H9 (cell line): ENCODE measurements around the gene FRAS1. TPM values are rescaled to one million over a fixed set of nuclear protein-coding genes. Genes with fewer than 3 reads are reported as not detected.

Experiments used
- DNase-seq: peaks from one replicate; pipeline ENCODE4 v3.0.0-alpha.2; 2017
- H2AFZ ChIP-seq: one replicate; pipeline ENCODE4 v1.6.1; 2013; ENCODE audit warnings: mild to moderate bottlenecking, low read length, control low read depth, moderate library complexity
- H2AK5ac ChIP-seq: 2 replicates; pipeline ENCODE4 v1.6.1; 2013; ENCODE audit warnings: low read length, control low read depth, mixed read lengths; ENCODE audit not compliant: insufficient read length
- H2BK120ac ChIP-seq: one replicate; pipeline ENCODE4 v1.6.1; 2013; ENCODE audit warnings: low read depth, mild to moderate bottlenecking, low read length, control low read depth, inconsistent platforms; ENCODE audit not compliant: poor library complexity, severe bottlenecking
- H2BK12ac ChIP-seq: 2 replicates; pipeline ENCODE4 v1.6.1; 2013; ENCODE audit warnings: low read length, control low read depth, mixed read lengths, low read depth; ENCODE audit not compliant: insufficient read length
- H2BK15ac ChIP-seq: 2 replicates; pipeline ENCODE4 v1.6.1; 2013; ENCODE audit warnings: low read depth, low read length, control low read depth
- H2BK20ac ChIP-seq: one replicate; pipeline ENCODE4 v1.6.1; 2013; ENCODE audit warnings: low read depth, mild to moderate bottlenecking, low read length, control low read depth, inconsistent platforms; ENCODE audit not compliant: poor library complexity, severe bottlenecking
- H2BK5ac ChIP-seq: 2 replicates; pipeline ENCODE4 v1.6.1; 2013; ENCODE audit warnings: low read length, control low read depth, mixed read lengths; ENCODE audit not compliant: insufficient read length
- H3K14ac ChIP-seq: 2 replicates; pipeline ENCODE4 v1.6.1; 2013; ENCODE audit warnings: low read length, control low read depth; ENCODE audit not compliant: insufficient read depth
- H3K18ac ChIP-seq: 2 replicates; pipeline ENCODE4 v1.6.1; 2013; ENCODE audit warnings: low read depth, mild to moderate bottlenecking, mixed read lengths, low read length, control low read depth; ENCODE audit not compliant: insufficient read length
- H3K23ac ChIP-seq: 2 replicates; pipeline ENCODE4 v1.6.1; 2013; ENCODE audit warnings: low read length, control low read depth, mixed read lengths, low read depth; ENCODE audit not compliant: insufficient read length
- H3K23me2 ChIP-seq: 2 replicates; pipeline ENCODE4 v1.6.1; 2013; ENCODE audit warnings: low read depth, mild to moderate bottlenecking, mixed read lengths, low read length, control low read depth; ENCODE audit not compliant: insufficient read length, poor library complexity, severe bottlenecking
- H3K27ac ChIP-seq: 2 replicates; pipeline ENCODE4 v1.5.1; 2013; ENCODE audit warnings: low read length, control low read depth, mixed read lengths, low read depth; ENCODE audit not compliant: insufficient read length
- H3K27me3 ChIP-seq: 2 replicates; pipeline ENCODE4 v1.6.1; 2013; ENCODE audit warnings: low read length, control low read depth, inconsistent platforms; ENCODE audit not compliant: insufficient read depth
- H3K4ac ChIP-seq: 2 replicates; pipeline ENCODE4 v1.6.1; 2013; ENCODE audit warnings: low read depth, mild to moderate bottlenecking, control low read depth, inconsistent platforms, low read length, moderate library complexity
- H3K4me1 ChIP-seq: 2 replicates; pipeline ENCODE4 v1.6.1; 2013; ENCODE audit warnings: low read length, control low read depth, inconsistent platforms; ENCODE audit not compliant: insufficient read depth
- H3K4me2 ChIP-seq: 2 replicates; pipeline ENCODE4 v1.6.1; 2013; ENCODE audit warnings: low read length, control low read depth, mixed read lengths; ENCODE audit not compliant: insufficient read length, insufficient read depth
- H3K56ac ChIP-seq: 2 replicates; pipeline ENCODE4 v1.6.1; 2013; ENCODE audit warnings: low read depth, mild to moderate bottlenecking, mixed read lengths, low read length, control low read depth; ENCODE audit not compliant: insufficient read length
- H3K79me1 ChIP-seq: 2 replicates; pipeline ENCODE4 v1.6.1; 2013; ENCODE audit warnings: low read depth, mild to moderate bottlenecking, moderate library complexity, low read length, control low read depth, inconsistent platforms; ENCODE audit not compliant: insufficient read depth, poor library complexity, severe bottlenecking
- H3K79me2 ChIP-seq: 2 replicates; pipeline ENCODE4 v1.6.1; 2013; ENCODE audit warnings: low read length, control low read depth, inconsistent platforms; ENCODE audit not compliant: insufficient read depth
- H3K9ac ChIP-seq: 2 replicates; pipeline ENCODE4 v1.6.1; 2013; ENCODE audit warnings: low read length, control low read depth, mixed read lengths; ENCODE audit not compliant: insufficient read length; ENCODE audit errors: extremely low read depth
- H3K9me3 ChIP-seq: one replicate; pipeline ENCODE4 v1.6.1; 2013; ENCODE audit warnings: low read depth, low read length, inconsistent platforms; ENCODE audit not compliant: control insufficient read depth
- H3T11ph ChIP-seq: one replicate; pipeline ENCODE4 v1.6.1; 2013; ENCODE audit warnings: mild to moderate bottlenecking, low read length, control low read depth, inconsistent platforms
- H4K20me1 ChIP-seq: one replicate; pipeline ENCODE4 v1.6.1; 2013; ENCODE audit not compliant: control insufficient read depth, insufficient read length, insufficient read depth
- H4K5ac ChIP-seq: 2 replicates; pipeline ENCODE4 v1.6.1; 2013; ENCODE audit warnings: low read depth, mild to moderate bottlenecking, mixed read lengths, low read length, control low read depth; ENCODE audit not compliant: insufficient read length
- H4K8ac ChIP-seq: replicated peaks from 2 replicates; pipeline ENCODE4 v1.6.1; 2013; ENCODE audit warnings: low read length, control low read depth, mixed read lengths, low read depth; ENCODE audit not compliant: insufficient read length
- H4K91ac ChIP-seq: 2 replicates; pipeline ENCODE4 v1.6.1; 2013; ENCODE audit warnings: low read depth, mild to moderate bottlenecking, moderate library complexity, mixed read lengths, low read length, control low read depth; ENCODE audit not compliant: insufficient read length
- H3K27ac Mint-ChIP-seq, 3 experiments: 2 replicates in 2 of 3; 3 replicates in 1 of 3; pipeline ENCODE4 v1.8.0; 2020 to 2021; ENCODE audit warnings: mixed read lengths in 3 of 3, mild to moderate bottlenecking in 1 of 3, moderate library complexity in 1 of 3
- H3K27me3 Mint-ChIP-seq: 2 replicates; pipeline ENCODE4 v1.8.0; 2021; ENCODE audit warnings: low read depth, mild to moderate bottlenecking, moderate library complexity, mixed read lengths
- H3K36me3 Mint-ChIP-seq, 3 experiments: 2 replicates in 2 of 3; 3 replicates in 1 of 3; pipeline ENCODE4 v1.8.0; 2020 to 2021; ENCODE audit warnings: low read depth in 3 of 3, mixed read lengths in 3 of 3; ENCODE audit not compliant: insufficient read depth in 1 of 3
- H3K4me1 Mint-ChIP-seq, 2 experiments: 2 replicates each; pipeline ENCODE4 v1.8.0; 2020; ENCODE audit warnings: mixed read lengths in 2 of 2
- H3K4me3 Mint-ChIP-seq, 2 experiments: 2 replicates in 1 of 2; 3 replicates in 1 of 2; pipeline ENCODE4 v1.8.0; 2020 to 2021; ENCODE audit warnings: mild to moderate bottlenecking in 2 of 2, mixed read lengths in 2 of 2, moderate library complexity in 1 of 2
- H3K9me3 Mint-ChIP-seq, 2 experiments: 2 replicates in 1 of 2; 3 replicates in 1 of 2; pipeline ENCODE4 v1.8.0; 2020; ENCODE audit warnings: mild to moderate bottlenecking in 2 of 2, mixed read lengths in 2 of 2, moderate library complexity in 1 of 2
- WGBS: extraction: QIAGEN DNeasy Blood & Tissue Kit; methylation state at CpG from one replicate; pipeline ENCODE4 v1.1.7; 2013; ENCODE audit warnings: missing lambda C conversion rate, low lambda C conversion rate, mixed read lengths; ENCODE audit not compliant: insufficient read length; ENCODE audit errors: extremely low coverage; 5-methylcytosine and 5-hydroxymethylcytosine counted together
- total RNA-seq: library from RNA; stranded (reverse); gene quantifications from 2 replicates; pipeline ENCODE4 v1.2.1, GENCODE V29; 2021
- TF ChIP-seq, protein P1 (sequence below): fragments of 200-600 bp; sonication (generic); conservative IDR thresholded peaks from 3 replicates; pipeline ENCODE4 v1.8.0; 2021; ENCODE audit warnings: antibody characterized with exemption, mild to moderate bottlenecking

Gene FRAS1
- total RNA-seq, 1 experiment from 2014 or later = 58.5 TPM

DNA sequence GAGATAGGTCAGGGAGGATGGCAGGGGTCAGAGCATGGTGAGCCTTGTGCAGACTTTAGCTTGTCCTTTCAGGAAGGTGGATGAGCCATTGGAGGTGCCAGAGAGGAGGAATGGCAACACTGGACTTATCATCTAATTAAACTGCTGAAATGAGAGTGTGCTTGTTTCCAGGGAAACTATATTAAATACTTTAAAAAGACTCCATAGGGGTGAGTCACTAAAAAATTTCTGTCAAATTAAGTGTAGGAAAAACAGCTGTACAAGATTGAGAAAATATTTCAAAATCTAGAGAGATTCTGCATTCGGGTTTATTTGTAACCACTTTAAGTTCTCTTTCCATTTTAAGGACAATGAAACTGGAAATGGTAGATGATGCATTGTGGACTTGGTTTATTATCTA is 11.4 kb downstream of the FRAS1 start:
- peaks cover 29 to 35% (median 30%) of the 10 kb centered on the region in 3 experiments for H3K36me3 Mint-ChIP-seq
- no peaks in the 10 kb centered on the region for H3K27me3 ChIP-seq
- TF ChIP-seq, protein P1, sequence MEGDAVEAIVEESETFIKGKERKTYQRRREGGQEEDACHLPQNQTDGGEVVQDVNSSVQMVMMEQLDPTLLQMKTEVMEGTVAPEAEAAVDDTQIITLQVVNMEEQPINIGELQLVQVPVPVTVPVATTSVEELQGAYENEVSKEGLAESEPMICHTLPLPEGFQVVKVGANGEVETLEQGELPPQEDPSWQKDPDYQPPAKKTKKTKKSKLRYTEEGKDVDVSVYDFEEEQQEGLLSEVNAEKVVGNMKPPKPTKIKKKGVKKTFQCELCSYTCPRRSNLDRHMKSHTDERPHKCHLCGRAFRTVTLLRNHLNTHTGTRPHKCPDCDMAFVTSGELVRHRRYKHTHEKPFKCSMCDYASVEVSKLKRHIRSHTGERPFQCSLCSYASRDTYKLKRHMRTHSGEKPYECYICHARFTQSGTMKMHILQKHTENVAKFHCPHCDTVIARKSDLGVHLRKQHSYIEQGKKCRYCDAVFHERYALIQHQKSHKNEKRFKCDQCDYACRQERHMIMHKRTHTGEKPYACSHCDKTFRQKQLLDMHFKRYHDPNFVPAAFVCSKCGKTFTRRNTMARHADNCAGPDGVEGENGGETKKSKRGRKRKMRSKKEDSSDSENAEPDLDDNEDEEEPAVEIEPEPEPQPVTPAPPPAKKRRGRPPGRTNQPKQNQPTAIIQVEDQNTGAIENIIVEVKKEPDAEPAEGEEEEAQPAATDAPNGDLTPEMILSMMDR = no peak
- H2BK120ac ChIP-seq = no peak overlapping the region
- no peak overlapping the region for H3K23ac ChIP-seq
- H3K79me1 ChIP-seq = peaks cover 4% of the 10 kb centered on the region
- no peak overlapping the region for H3K56ac ChIP-seq
- H3K14ac ChIP-seq = no peak overlapping the region
- H3K4me2 ChIP-seq = no peak overlapping the region
- no peak overlapping the region for H2BK12ac ChIP-seq
- DNase-seq = no peak
- H2AFZ ChIP-seq = no peak overlapping the region
- no peak overlapping the region for H2AK5ac ChIP-seq
- H3K4me3 Mint-ChIP-seq = no peak overlapping the region
- no peaks in the 10 kb centered on the region for H3K27me3 Mint-ChIP-seq
- no peak overlapping the region for H4K91ac ChIP-seq
- no peak overlapping the region for H3K27ac ChIP-seq
- H3K18ac ChIP-seq = no peak overlapping the region
- peaks cover 38 to 49% of the 10 kb centered on the region in 2 experiments for H3K4me1 Mint-ChIP-seq
- no peak overlapping the region for H2BK20ac ChIP-seq
- WGBS = no CpG with 5 or more reads among the region's 1 CpG
- H4K20me1 ChIP-seq = no peaks in the 10 kb centered on the region
- H3K23me2 ChIP-seq = no peaks in the 10 kb centered on the region
- no peaks in the 10 kb centered on the region; the same call in 1 of the 2 replicates for H3K4me1 ChIP-seq
- no peak overlapping the region for H4K8ac ChIP-seq
- peaks cover 8% of the 10 kb centered on the region; the same call in 1 of the 2 replicates for H3K79me2 ChIP-seq
- no peak overlapping the region for H2BK15ac ChIP-seq
- no peak overlapping the region for H4K5ac ChIP-seq
- H3K27ac Mint-ChIP-seq = peak overlapping the region; percentile 5 to 83 (median 13); a peak in 2 of 7 replicates
- no peak overlapping the region for H3T11ph ChIP-seq
- H2BK5ac ChIP-seq = no peak overlapping the region
- H3K4ac ChIP-seq = no peak overlapping the region
- no peak overlapping the region for H3K9ac ChIP-seq
- no peaks in the 10 kb centered on the region for H3K9me3 ChIP-seq
- H3K9me3 Mint-ChIP-seq = no peaks in the 10 kb centered on the region
